Measurements from ENCODE around the gene KLF13. TPM values are rescaled to one million over a fixed set of nuclear protein-coding genes. Genes with fewer than 3 reads are reported as not detected.

Gene KLF13
- total and polyA plus RNA-seq, 10 of the 15 experiments (the other 5 are each of a cell fraction or from before 2014, with no cell fraction given) = 20.3 to 109 (median 51.4) TPM

DNA sequence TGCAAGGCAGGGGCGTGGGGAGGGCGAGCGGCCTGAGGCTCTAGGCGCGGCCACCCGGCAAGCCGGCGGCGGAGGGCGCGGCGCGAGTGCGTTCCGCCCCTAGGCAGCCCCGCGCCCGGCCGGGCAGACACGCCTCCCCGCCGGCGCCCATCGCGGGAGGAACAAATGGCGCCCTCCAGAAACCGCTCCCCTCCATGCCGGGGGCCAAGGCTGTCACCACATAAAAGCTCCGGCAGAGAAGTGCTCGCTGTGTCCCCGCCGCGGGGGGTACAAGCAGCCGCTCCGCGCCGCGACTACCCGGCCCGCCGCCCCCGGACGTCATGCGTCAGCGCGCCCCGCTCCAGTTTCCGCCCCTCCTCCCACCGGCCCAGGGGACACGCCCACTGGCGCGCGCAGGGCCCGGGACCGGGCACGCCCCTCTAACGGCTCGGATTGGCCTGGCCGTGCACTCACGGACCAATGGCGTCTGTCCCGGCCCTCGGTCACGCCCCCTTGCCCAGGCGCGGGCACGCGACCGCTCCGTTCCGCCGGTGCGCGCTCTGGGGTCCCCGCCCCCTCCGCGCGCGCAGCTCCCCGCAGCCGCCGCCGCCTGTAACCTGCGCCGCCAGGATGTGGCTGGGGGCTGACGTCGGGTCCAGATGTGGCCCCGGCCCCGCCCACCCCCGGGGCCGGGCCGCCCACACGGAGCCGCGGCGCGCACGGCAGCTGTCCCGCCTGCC lies at the start of gene KLF13 (continued):
- TF ChIP-seq, protein P1, sequence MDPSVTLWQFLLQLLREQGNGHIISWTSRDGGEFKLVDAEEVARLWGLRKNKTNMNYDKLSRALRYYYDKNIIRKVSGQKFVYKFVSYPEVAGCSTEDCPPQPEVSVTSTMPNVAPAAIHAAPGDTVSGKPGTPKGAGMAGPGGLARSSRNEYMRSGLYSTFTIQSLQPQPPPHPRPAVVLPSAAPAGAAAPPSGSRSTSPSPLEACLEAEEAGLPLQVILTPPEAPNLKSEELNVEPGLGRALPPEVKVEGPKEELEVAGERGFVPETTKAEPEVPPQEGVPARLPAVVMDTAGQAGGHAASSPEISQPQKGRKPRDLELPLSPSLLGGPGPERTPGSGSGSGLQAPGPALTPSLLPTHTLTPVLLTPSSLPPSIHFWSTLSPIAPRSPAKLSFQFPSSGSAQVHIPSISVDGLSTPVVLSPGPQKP (IDR thresholded peaks at IDR 0.05; ENCODE audit: low read depth, low read length) = peak; percentile 51; the same call in 1 of the 2 replicates
- TF ChIP-seq SUZ12 (IDR thresholded peaks at IDR 0.05; ENCODE audit: unreplicated experiment) (no peak), MXI1 (IDR thresholded peaks at IDR 0.05; ENCODE audit: low read depth, low read length) (peak; percentile 69), JUND (IDR thresholded peaks at IDR 0.05; ENCODE audit: low read depth, low read length) (no peak; the same call in 1 of the 2 replicates), NR2F1 (conservative IDR thresholded peaks at IDR 0.05) (peak; percentile 70), YBX1 (IDR thresholded peaks at IDR 0.05) (no peak), IRF4 (IDR thresholded peaks at IDR 0.05; ENCODE audit: low read depth, low read length) (no peak), TBL1XR1 (IDR thresholded peaks at IDR 0.05; ENCODE audit: low read depth, low read length) (peak; percentile 26; the same call in 1 of the 2 replicates), CBX5 (IDR thresholded peaks at IDR 0.05; ENCODE audit: low read depth) (0 out of 2 replicates have a peak, but pooled peaks have one; percentile 27), POU2F2 (IDR thresholded peaks at IDR 0.05; ENCODE audit: borderline replicate concordance, low read depth, low read length) (no peak), EZH2 (IDR thresholded peaks at IDR 0.05; ENCODE audit: borderline replicate concordance, control insufficient read depth, low read depth, low read length) (no peak), KLF5 (IDR thresholded peaks at IDR 0.05; ENCODE audit: partially characterized antibody) (peak; percentile 50), SMAD5 (IDR thresholded peaks at IDR 0.05; ENCODE audit: low read depth) (no peak), FOS (IDR thresholded peaks at IDR 0.05; ENCODE audit: borderline replicate concordance, extremely low read depth, insufficient read length) (no peak), SREBF2 (IDR thresholded peaks at IDR 0.05; ENCODE audit: low read length) (no peak), HDAC2 (IDR thresholded peaks at IDR 0.05) (no peak), ATF7 (IDR thresholded peaks at IDR 0.05; ENCODE audit: low read depth) (no peak), BMI1 (IDR thresholded peaks at IDR 0.05; ENCODE audit: borderline replicate concordance) (no peak), NFXL1 (IDR thresholded peaks at IDR 0.05; ENCODE audit: borderline replicate concordance) (0 out of 2 replicates have a peak, but pooled peaks have one; percentile 64), KDM1A (IDR thresholded peaks at IDR 0.05; ENCODE audit: borderline replicate concordance) (no peak), SIX5 (IDR thresholded peaks at IDR 0.05; ENCODE audit: low read depth, low read length, severe bottlenecking) (no peak), CHD4 (IDR thresholded peaks at IDR 0.05) (no peak)
- TF ChIP-seq, protein P2, sequence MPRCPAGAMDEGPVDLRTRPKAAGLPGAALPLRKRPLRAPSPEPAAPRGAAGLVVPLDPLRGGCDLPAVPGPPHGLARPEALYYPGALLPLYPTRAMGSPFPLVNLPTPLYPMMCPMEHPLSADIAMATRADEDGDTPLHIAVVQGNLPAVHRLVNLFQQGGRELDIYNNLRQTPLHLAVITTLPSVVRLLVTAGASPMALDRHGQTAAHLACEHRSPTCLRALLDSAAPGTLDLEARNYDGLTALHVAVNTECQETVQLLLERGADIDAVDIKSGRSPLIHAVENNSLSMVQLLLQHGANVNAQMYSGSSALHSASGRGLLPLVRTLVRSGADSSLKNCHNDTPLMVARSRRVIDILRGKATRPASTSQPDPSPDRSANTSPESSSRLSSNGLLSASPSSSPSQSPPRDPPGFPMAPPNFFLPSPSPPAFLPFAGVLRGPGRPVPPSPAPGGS (IDR thresholded peaks at IDR 0.05; ENCODE audit: borderline replicate concordance, insufficient read depth, low read depth, low read length, poor library complexity, severe bottlenecking) = peak; percentile 18
- TF ChIP-seq, protein P3, sequence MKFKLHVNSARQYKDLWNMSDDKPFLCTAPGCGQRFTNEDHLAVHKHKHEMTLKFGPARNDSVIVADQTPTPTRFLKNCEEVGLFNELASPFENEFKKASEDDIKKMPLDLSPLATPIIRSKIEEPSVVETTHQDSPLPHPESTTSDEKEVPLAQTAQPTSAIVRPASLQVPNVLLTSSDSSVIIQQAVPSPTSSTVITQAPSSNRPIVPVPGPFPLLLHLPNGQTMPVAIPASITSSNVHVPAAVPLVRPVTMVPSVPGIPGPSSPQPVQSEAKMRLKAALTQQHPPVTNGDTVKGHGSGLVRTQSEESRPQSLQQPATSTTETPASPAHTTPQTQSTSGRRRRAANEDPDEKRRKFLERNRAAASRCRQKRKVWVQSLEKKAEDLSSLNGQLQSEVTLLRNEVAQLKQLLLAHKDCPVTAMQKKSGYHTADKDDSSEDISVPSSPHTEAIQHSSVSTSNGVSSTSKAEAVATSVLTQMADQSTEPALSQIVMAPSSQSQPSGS (IDR thresholded peaks at IDR 0.05; ENCODE audit: low read length) = no peak; the same call in 1 of the 2 replicates
- TF ChIP-seq, protein P4, sequence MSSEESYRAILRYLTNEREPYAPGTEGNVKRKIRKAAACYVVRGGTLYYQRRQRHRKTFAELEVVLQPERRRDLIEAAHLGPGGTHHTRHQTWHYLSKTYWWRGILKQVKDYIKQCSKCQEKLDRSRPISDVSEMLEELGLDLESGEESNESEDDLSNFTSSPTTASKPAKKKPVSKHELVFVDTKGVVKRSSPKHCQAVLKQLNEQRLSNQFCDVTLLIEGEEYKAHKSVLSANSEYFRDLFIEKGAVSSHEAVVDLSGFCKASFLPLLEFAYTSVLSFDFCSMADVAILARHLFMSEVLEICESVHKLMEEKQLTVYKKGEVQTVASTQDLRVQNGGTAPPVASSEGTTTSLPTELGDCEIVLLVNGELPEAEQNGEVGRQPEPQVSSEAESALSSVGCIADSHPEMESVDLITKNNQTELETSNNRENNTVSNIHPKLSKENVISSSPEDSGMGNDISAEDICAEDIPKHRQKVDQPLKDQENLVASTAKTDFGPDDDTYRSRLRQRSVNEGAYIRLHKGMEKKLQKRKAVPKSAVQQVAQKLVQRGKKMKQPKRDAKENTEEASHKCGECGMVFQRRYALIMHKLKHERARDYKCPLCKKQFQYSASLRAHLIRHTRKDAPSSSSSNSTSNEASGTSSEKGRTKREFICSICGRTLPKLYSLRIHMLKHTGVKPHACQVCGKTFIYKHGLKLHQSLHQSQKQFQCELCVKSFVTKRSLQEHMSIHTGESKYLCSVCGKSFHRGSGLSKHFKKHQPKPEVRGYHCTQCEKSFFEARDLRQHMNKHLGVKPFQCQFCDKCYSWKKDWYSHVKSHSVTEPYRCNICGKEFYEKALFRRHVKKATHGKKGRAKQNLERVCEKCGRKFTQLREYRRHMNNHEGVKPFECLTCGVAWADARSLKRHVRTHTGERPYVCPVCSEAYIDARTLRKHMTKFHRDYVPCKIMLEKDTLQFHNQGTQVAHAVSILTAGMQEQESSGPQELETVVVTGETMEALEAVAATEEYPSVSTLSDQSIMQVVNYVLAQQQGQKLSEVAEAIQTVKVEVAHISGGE (CRISPR knock-in tag; IDR thresholded peaks at IDR 0.05) = peak; percentile 76
